Effector CD4-positive, alpha-beta T cell (primary cell): ENCODE data around the gene GALNT15.

ENCODE experiments used
- DNase-seq: peaks from one replicate; pipeline ENCODE4 v3.0.0-alpha.2; 2020

GALNT15 gene

DNA sequence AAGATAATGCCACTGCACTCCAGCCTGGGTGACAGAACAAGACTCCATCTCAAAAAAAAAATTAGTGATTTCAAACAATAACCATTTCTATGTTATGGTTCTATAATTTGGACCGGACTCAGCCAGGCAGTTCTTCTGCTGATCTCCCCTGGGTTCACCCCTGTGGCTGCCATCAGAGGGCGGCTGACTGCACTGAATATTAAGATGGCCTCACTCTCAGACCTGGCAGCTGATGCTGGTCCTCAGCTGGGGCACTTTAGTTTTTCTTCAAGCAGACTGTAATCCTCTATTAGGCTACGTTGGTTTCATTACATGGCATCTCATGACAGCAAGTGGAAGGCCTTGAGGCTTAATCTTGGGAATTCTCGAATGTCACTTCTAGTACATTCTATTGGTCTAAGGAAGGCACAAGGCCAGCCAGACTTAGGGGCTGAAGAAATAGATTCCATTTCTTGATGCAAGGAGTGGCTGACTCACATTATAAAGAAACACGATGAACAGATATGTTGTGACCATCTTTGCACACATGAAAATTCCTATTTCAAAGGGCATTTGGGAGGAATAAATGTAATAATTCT lies 12.8 kb downstream of the GALNT15 start:
- no peak for DNase-seq

DNA sequence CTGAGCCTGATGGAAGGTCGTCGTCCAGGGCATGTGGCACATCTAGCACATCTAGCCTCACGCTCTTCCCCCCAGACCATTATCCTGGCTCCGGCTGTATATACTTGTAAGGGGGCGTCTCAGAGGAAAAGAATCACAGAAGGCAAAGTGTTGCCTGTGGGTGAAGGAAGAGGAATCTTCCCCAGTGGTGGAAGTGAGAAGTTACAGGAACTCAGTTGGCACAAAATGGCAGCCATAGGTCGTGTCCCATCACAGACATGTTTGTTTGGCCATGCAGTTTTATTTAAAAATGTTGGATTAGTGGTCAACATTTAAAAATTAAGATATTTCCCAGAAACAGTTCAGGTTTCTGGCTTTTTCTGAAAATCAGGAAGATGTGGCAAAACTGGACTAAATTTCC lies 13.6 kb downstream of the GALNT15 start:
- DNase-seq: no peak

DNA sequence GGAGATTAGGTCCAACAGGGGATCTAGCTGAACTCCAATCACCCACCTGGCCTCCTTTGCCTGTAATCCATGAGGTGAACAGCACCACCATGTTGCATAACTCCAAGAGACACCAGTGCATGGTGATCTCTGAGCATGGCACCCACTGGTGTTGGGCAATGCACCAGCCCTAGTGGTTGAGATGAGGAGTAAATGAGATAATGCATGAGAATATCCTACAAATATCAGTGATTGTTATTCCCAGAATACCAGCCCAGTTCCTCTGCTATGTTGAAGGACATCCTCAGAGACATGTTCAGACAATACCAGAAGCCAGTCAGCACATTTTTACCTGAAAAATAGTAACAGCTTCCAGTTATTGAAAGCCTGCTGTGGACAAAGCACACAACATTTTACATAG lies 14.7 kb downstream of the GALNT15 start:
- DNase-seq: no peak

DNA sequence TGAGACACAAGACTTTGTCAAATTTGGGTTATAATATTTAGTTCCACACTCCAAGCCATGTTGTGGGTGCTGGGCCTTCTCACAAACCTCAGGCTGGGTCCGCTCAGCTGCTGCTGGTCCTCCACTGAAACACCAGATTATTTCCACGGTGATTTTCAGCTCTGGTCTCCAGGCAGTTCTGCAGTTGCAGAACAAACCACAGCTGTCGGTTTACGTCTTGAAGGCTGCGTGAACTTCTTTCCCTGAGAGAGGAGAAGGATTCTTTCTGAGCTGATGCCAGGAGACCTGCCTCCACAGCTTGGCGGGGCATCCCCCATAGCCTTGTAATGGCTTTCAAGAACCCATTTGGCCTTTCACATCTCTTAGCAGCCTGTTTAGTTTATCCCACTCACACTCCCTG lies 16.2 kb downstream of the GALNT15 start:
- no peak for DNase-seq

DNA sequence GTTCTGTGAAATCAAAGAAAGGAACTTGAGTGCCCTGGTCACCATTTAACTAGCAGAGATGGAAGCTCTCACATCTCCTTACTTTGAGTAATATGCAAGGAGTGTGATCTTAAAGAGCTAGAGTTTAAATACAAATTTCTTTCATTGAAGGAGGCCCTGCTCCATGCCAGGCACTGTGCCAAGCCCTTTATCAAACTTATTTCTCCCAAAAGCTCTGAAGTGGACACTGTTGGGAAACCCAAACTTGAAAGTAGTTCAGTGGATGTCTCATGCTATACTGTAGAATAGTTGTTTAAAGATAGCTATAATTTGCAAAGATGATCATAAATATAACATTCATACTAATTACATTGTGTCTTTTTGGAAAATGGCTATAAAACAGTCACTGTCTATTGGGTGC lies 17.1 kb downstream of the GALNT15 start:
- no peak for DNase-seq

DNA sequence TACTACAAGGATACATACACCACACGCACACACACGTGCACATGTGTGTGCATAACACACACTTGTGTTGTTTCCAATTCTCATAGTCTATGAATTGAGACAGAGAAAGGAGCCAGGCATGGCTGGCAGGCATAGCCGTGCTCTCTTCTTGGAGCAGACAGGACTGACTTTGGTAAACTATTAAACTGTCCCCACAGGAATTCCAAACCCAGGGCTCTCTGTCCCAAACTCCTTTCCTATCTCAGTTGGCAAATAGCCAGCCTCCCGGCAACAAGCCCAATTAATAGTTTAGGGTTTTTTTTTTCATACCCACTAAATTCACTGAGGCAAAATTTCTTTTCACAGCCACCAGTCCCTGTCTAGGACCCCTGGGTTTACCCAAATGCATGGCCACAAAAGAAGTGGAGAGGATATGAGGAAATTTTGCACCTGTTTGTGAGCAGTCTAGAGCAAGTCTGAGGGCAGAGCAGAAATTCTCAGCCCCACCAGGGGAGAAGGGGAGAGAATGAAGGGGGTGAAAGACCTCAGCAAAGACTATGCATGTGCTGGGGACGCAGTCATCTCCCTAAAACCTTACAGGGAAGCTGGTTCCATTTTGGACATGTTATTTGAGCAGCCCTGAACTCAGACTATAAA lies 17.8 kb downstream of the GALNT15 start:
- DNase-seq: no peak

DNA sequence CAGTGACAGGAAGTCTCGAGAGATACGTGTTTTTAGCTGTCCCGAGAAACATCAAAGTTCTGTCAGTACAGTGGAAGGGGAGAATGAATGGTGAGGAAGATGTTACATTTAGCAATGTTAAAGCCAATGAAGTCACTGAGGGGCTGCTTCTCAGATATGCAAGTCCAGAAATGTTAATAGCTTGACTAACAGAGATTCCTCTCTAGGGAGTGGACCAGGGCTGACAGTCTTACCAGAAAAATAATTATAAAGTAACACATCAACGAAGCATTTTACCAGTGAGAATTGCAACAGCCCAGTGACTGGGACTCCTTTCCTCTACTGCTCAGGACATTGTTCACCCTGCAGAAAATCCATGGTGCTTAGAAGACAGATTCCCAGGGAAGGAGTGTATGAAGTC lies 23.9 kb downstream of the GALNT15 start:
- DNase-seq: no peak

DNA sequence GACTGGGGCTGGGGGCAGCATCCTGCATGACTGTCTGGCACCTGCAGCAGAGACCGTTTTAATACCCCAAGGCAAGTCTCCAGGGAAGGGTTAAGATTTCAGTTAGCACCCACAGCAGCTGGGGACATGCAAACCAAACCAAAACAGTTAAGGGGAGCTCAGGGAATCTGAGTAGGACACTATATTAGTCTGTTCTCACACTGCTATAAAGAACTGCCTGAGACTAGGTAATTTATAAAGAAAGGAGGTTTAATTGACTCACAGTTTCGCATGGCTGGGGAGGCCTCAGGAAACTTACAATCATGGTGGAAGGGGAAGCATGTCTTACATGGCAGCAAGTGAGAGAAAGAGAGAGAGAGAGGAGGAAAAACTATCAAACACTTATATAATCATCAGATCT lies 25.3 kb downstream of the GALNT15 start:
- DNase-seq: no peak

DNA sequence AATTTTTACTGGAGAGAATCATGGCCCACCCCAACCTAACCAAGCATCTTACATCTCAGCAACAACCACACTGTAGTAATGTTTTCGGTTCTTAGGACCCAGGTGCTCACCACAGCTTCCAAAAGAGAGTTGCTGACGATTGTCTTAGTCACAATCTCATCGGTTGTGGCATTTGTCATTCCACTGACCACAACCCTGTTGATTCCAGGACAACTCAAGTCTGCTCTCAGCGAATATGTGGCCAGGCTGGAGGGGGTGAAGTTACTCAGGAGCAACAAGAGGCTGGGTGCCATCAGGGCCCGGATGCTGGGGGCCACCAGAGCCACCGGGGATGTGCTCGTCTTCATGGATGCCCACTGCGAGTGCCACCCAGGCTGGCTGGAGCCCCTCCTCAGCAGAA lies 25.9 kb downstream of the GALNT15 start:
- no peak for DNase-seq

DNA sequence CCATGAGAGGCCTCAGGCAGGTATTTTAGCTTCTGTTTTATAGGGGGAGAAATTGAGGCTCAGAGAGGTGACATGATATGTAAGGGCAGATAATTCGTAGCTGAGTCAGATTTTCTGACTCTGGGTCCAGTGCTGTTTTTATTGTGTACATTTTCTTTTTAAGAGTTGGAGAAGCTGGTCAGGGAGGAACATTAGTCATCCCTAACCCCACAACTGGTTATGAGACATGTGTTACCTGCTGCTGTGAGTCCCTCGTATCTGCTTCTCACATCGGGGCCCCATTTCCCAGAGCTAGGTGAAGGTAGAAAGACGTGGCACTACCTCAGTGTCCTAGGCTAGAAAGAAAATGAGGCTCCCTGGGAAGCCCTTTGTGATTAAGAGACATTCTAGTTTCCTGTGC lies 28.6 kb downstream of the GALNT15 start:
- DNase-seq: no peak

DNA sequence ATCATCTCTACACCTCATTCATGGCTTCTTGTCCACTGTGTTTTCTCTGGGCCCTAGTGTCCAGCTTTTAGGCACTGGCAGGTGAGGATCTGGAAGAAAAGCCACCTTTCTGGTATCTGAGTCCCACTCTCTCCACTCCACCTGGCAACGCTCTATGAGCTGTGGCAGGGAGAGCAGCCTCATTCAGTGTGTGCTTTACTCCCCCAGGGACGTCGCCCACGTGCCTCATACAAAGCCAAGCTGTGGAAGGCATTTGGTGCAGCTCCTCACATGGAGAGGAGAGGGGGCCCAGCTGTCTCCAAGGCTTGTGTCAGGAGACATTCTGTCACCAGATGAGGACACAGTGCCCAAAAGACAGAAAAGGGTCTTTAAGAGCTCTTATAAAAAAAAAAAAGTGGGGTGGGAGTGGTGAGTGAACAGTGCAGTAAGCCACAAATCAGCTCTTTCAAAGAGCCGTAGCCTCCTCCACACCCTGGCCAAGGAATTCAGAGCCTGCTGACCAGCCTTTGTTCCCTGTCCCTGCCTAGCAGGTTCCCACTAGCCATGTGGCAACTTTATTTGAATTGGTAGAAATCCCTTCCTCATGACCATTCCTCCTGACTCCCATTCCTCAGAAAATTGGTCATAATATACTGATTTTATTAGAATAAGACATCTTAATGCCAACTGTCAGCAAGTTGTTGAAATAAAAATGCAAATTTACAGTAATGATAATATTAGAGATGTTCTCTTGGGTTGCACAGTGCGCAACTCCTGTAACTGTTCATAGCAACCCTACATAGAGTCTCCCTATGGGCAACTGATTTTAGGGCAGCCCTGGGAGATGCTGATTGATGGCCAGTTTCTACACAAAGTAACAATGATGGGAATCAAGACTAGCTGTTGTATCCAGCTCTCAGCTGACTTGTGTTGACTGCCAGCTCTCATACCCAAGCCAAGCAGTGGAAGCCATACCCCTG lies 29.5 kb downstream of the GALNT15 start:
- DNase-seq: no peak

DNA sequence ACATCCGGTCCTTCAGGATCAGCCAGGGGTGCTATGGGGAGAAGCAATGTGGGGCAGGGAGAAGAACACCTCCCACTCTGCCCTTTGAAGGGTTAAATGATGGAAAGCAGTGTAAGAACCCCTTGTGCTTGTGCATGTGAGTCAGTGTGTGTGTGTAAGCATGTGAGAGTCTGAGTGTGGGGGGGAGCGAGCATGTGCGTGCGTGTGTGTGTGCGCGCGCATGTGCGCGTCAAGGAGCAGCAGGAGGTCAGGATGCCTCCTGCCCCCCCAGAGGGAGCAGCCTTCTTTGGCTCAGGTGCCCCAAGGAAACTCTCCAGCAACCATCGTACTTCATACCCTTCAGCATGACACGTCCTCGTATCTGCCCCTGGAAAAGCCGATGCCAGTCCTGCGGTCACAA lies 30.3 kb downstream of the GALNT15 start:
- DNase-seq: no peak

DNA sequence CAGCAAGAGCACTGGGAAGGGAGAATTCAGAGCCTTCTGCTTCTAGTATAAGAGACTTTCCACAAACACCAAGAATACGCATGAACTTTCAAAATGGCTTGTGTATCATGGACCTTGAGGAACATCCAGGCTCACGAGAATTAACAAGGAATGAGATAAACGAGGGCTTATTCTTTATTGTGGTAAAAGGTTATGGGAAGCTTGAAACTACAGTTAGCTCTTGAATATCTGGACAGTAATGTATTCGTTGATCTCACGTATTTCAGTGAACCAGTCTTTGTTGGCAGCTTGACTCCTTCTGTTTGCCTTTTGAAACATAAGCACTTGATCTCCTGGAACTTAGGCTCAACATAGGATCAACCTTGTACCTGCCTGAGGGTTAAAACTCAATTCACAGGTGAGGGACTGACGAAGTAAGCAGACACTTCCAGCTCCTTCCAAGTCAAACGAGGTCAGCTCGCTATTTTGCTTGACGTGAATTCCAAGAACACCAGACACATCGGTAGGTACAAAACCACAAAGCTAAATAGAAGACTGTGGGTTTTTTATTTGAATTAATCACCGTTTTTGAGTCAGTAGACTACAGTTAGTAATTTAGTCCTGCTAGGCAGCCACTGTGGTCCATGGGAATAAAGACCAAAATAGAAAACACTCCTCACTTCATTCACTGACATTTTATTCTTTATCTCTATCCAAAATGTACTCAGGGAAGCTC lies 30.8 kb downstream of the GALNT15 start:
- no peak for DNase-seq

DNA sequence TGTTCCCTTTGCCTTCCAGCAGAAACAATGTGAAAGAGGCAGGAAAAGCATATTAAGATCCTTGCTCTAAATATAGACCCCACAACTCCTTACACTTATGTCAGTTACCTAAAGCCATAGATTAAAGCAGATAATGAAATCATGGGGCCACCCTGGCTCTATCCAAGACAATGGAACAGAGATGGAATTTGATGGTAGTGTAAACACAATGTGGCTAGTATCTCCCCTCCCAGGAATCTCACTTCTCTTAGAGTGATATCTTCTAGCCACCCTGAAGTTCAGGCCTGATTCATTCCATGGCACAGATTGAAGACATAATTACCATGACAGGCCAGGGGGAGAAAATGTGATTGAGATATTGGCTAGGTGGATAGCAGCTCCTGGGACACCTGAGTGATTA lies 32.6 kb downstream of the GALNT15 start:
- DNase-seq: no peak

DNA sequence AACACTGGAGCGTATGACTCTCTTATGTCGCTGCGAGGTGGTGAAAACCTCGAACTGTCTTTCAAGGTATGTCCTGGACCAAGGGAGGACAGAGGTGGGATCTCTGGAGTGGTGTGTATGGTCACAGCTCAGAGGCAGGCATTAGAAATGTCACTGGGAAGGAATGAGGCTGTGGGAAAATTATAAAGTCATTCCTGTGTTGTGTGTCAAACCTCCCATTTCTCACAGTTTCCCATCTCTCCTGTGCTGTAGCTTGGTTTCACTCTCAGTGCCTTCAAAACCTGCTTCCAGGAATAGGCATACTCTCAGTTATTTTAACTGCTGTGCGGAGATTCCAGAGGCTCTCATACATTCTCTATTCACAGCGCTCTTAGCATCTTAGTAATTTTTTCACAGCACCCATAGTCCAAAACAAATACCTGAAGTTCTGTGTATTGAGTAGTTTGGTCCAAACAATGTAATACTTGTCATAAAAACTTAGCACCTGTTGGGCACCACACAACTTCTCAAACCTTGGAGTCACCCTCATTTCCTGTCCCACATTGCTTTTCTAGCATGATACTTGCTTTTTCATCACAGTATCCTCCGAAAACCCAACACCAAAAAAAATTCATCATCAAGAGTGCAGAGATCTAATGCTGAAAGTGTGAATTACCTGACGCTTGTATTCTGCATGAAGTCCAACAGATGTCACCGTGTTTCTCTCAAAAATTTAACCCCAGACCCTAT lies 36.9 kb downstream of the GALNT15 start:
- no peak for DNase-seq

DNA sequence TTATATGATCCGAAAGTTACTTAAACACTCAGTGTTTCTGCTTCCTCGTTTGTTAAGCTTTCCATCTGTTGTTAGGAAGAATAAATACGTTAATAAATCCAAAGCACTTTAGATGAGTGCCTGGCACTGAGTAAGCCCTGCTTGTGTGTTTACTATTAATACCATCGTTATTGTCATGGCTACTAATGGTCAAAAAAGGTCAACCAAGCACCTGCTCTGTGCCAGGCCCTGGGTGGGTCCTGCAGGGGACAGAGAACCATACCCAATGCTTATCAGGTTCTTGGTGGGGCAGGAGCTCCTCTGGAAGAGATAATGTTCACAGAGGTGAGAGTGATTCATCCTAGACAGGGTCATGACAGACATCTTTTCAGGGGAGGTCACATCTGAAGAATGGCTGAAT lies 39.9 kb downstream of the GALNT15 start:
- DNase-seq: no peak

DNA sequence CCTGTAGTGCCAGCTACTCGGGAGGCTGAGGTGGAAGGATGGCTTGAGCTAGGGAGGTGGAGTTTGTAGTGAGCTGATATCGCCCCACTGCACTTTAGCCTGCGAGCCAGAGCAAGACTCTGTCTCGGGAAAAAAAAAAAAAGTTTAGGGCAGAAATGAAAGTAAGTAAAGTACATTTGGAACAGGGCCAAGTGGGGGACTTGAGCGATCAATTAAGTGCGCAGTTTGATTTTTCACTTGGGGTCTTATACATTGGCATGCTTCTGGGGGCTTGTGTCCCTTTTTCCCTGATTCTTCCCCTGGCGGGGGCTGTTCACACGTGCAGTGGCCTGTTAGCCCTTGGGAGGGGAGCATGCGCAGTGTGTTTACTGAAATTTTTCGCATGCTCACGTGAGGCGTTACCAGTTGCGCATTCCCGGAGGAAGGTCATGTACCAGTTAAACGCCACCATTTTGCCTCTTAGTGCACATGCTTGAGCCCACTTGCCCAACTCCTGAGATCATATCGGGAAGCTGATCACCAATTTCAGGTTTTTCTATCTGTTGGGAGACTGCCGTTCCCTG lies 42.0 kb downstream of the GALNT15 start:
- DNase-seq: no peak

DNA sequence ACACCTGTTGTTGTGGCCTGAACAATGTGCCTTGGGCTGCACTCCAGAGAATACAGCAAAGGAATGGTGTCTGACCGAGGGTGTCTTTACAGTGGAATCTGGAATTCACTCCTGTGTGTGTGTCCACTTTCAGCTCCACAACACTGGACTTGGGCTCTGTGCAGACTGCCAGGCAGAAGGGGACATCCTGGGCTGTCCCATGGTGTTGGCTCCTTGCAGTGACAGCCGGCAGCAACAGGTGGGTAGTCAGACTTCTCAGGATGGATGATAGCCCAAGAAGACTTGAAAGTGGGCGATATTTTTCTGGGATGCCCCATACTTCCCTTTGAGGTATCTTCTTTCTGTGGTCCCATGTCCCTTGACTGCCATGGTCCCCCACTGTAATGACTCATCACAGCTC lies 45.3 kb downstream of the GALNT15 start:
- no peak for DNase-seq

DNA sequence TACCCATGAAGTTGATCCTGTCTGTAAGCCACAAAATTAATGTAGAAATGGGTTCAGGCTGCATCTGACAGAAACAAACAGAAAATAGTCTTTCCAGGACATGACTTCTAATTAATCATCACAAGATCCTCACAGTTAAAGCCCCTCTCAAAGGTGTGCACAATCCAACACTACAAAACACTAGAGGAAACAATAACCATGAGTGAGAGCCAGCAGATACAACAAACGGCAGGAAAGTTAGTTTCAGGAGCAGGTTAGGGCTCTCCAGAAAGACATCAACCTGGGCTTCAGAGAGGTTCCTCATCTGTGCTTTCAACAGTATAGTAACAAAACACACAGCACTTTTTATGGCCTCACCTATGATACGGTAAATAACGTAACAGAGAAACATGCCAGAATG lies 47.5 kb downstream of the GALNT15 start:
- DNase-seq: no peak

DNA sequence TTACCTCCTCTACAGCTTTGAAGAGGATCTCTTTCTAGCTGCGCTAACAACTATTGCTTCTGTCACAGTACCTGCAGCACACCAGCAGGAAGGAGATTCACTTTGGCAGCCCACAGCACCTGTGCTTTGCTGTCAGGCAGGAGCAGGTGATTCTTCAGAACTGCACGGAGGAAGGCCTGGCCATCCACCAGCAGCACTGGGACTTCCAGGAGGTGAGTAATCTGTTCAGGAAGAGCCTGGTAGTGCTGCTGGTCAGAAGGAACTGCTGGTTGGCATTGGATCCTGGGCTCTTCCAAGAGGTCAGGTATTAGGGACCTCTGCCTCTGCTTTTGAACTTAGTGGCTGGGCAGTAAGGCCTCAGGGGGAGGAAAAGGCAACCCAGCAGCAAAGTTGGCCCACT lies 48.1 kb downstream of the GALNT15 start:
- no peak for DNase-seq

DNA sequence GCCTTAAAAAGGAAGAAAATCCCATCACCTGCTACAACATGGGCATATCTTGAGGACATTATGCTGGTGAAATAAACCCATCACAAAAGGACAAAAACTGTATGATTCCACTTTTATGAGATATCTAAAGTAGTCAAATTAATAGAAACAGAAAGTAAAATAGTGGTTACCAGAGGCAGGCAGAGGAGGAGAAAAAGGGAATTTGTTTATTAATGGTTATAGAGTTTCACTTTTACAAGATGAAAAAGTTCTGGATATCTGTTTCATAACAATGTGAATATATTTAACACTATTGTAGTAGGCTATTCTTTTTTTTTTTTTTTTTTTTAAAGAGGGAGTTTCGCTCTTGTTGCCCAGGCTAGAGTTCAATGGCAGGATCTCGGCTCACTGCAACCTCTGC lies 49.8 kb downstream of the GALNT15 start:
- DNase-seq: no peak

DNA sequence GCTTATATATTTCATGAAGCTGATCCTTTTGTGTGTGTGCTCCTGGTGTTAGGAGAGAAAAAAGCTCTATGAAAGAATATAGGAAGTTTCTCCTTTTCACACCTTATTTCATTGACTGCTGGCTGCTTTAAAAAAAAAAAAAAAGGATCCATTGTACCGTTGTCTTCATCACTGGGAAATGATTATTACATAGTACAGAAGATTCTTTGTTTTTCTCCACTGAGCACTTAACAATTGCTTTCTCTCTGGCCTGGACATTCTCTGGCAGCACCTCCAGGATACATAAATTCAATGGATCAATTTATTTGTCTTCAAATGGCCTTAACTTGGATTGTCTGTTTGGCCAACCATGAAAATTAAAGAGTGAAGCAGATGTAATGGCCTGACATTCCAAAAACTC lies 53.1 kb downstream of the GALNT15 start:
- no peak for DNase-seq
